Testis (tissue), 2 donors: ENCODE measurements around the gene TNKS1BP1.

Source experiments
- CTCF ChIP-seq, 3 experiments: fragments of 450-650 bp in 2 of 3; fragments of 200-600 bp in 1 of 3; sonication (generic) in 1 of 3; IDR thresholded peaks; one replicate each; pipeline ENCODE4 v1.5.1; 2016 to 2019; ENCODE audit warnings: antibody characterized with exemption in 3 of 3, mild to moderate bottlenecking in 2 of 3, moderate library complexity in 1 of 3
- POLR2A ChIP-seq: fragments of 450-650 bp; IDR thresholded peaks from one replicate; pipeline ENCODE4 v1.6.1; 2017; ENCODE audit warnings: antibody characterized with exemption, mild to moderate bottlenecking, moderate library complexity

GRCh38 chr11:57354699-57355098, 29.9 kb upstream of the TNKS1BP1 start:
- TF ChIP-seq POLR2A (no peak), CTCF (IDR thresholded peaks at IDR 0.05) (no peak)
